Smooth muscle cell (in vitro differentiated cells): ENCODE measurements around the gene PPP6R1. TPM values are rescaled to one million over a fixed set of nuclear protein-coding genes. Genes with fewer than 3 reads are reported as not detected.

Experiments
- DNase-seq: peaks from one replicate; lab custom pipeline; 2025; ENCODE audit not compliant: unreplicated experiment; lab: John Stamatoyannopoulos, UW
- H2AFZ ChIP-seq: fragments of 200-600 bp; sonication (generic); 2 replicates; pipeline ENCODE4 v1.6.0; 2016; ENCODE audit warnings: antibody characterized with exemption, low read depth, mild to moderate bottlenecking
- H3F3A ChIP-seq: fragments of 200-600 bp; sonication (generic); 2 replicates; pipeline ENCODE4 v1.6.0; 2017; ENCODE audit warnings: antibody characterized with exemption, low read depth
- H3K27ac ChIP-seq: fragments of 200-600 bp; sonication (generic); 2 replicates; pipeline ENCODE4 v1.5.1; 2016; ENCODE audit warnings: low read depth, mild to moderate bottlenecking
- H3K27me3 ChIP-seq: fragments of 200-600 bp; sonication (generic); 2 replicates; pipeline ENCODE4 v1.6.1; 2016; ENCODE audit warnings: low read depth, mild to moderate bottlenecking
- H3K36me3 ChIP-seq: fragments of 200-600 bp; sonication (generic); 2 replicates; pipeline ENCODE4 v1.5.1; 2016; ENCODE audit warnings: low read depth
- H3K4me1 ChIP-seq: fragments of 200-600 bp; sonication (generic); 2 replicates; pipeline ENCODE4 v1.5.1; 2016; ENCODE audit warnings: low read depth
- H3K4me2 ChIP-seq: fragments of 200-600 bp; sonication (generic); 2 replicates; pipeline ENCODE4 v1.6.0; 2016; ENCODE audit warnings: mild to moderate bottlenecking
- H3K4me3 ChIP-seq: fragments of 200-600 bp; sonication (generic); 2 replicates; pipeline ENCODE4 v1.5.1; 2016; ENCODE audit warnings: mild to moderate bottlenecking
- H3K79me2 ChIP-seq: fragments of 200-600 bp; sonication (generic); 2 replicates; pipeline ENCODE4 v1.6.0; 2016; ENCODE audit warnings: low read depth, mild to moderate bottlenecking
- H3K9ac ChIP-seq: fragments of 200-600 bp; sonication (generic); 2 replicates; pipeline ENCODE4 v1.6.0; 2016; ENCODE audit warnings: low read depth
- H3K9me3 ChIP-seq: fragments of 200-600 bp; sonication (generic); replicated peaks from 2 replicates; pipeline ENCODE4 v1.5.1; 2016; ENCODE audit warnings: low read depth
- H4K20me1 ChIP-seq: fragments of 200-600 bp; sonication (generic); 2 replicates; pipeline ENCODE4 v1.6.0; 2016; ENCODE audit warnings: low read depth
- CTCF ChIP-seq: fragments of 200-600 bp; sonication (generic); IDR thresholded peaks from 2 replicates; pipeline ENCODE4 v1.5.1; 2017; ENCODE audit warnings: borderline replicate concordance, mild to moderate bottlenecking, antibody characterized with exemption; ENCODE audit not compliant: insufficient read depth, poor library complexity, severe bottlenecking
- WGBS: methylation state at CpG from one replicate; pipeline ENCODE4 v1.1.7; 2016; ENCODE audit warnings: low lambda C conversion rate; 5-methylcytosine and 5-hydroxymethylcytosine counted together
- polyA plus RNA-seq: library from polyadenylated mRNA; unstranded; fragments of >200 nt; fragmentation: Nextera tagmentation; extraction: Ambion mirVana; gene quantifications from 2 replicates; pipeline ENCODE4 v1.2.1, GENCODE V29; 2016
- total RNA-seq: library from RNA; depleted of rRNA; stranded (reverse); fragments of >200 nt; gene quantifications from 2 replicates; pipeline ENCODE4 v1.2.3, GENCODE V29; 2014

PPP6R1 gene
- total and polyA plus RNA-seq, 2 experiments from 2014 or later, result 31.1 to 58.0 TPM

- H3K36me3 ChIP-seq, result no peaks in the 10 kb centered on the region
- DNase-seq, result no peak
- H3K27me3 ChIP-seq, result no peaks in the 10 kb centered on the region
- no peak within 1 kb of the TSS for H3K4me3 ChIP-seq
- 90% methylated on average over 12 of the region's 12 CpGs for WGBS
- H3K4me1 ChIP-seq, result no peaks in the 10 kb centered on the region
- no peak for TF ChIP-seq CTCF
- H3K9me3 ChIP-seq, result no peaks in the 10 kb centered on the region
- no peak within 1 kb of the TSS for H3K27ac ChIP-seq
- H3K4me2 ChIP-seq, result no peak within 1 kb of the TSS
- H3F3A ChIP-seq, result no peaks in the 10 kb centered on the region
- no peaks in the 10 kb centered on the region for H3K79me2 ChIP-seq
- H4K20me1 ChIP-seq, result peaks cover 28% of the 10 kb centered on the region
- no peak within 1 kb of the TSS for H2AFZ ChIP-seq
- no peak within 1 kb of the TSS for H3K9ac ChIP-seq
These were observed 30.3 kb downstream of the PPP6R1 start, which contains the start of gene TMEM86B for GRCh38 chr19:55228403-55229031. TMEM86B (minus strand) TSS chr19:55228763; CDS start chr19:55228741, 22 bp downstream.

GRCh38 chr19:55228015-55228391 is 30.8 kb downstream of the PPP6R1 start:
- no peak overlapping the region for H3K9ac ChIP-seq
- 80% methylated on average over 17 of the region's 17 CpGs for WGBS
- no peaks in the 10 kb centered on the region for H3K36me3 ChIP-seq
- H3K4me3 ChIP-seq, result no peak overlapping the region
- H3F3A ChIP-seq, result no peaks in the 10 kb centered on the region
- H3K4me1 ChIP-seq, result no peaks in the 10 kb centered on the region
- no peak overlapping the region for H2AFZ ChIP-seq
- no peaks in the 10 kb centered on the region for H3K9me3 ChIP-seq
- H3K27me3 ChIP-seq, result no peaks in the 10 kb centered on the region
- H3K4me2 ChIP-seq, result no peak overlapping the region
- TF ChIP-seq CTCF, result no peak
- H4K20me1 ChIP-seq, result peaks cover 23% of the 10 kb centered on the region
- no peaks in the 10 kb centered on the region for H3K79me2 ChIP-seq
- H3K27ac ChIP-seq, result no peak overlapping the region
- no peak for DNase-seq

- Histone ChIP-seq H3K9me3 (no peaks in the 10 kb centered on the region), H4K20me1 (peaks cover 17% of the 10 kb centered on the region), H2AFZ (no peak overlapping the region), H3K4me2 (no peak overlapping the region), H3K9ac (no peak overlapping the region), H3K4me3 (no peak overlapping the region), H3K27me3 (no peaks in the 10 kb centered on the region), H3F3A (no peaks in the 10 kb centered on the region), H3K27ac (no peak overlapping the region), H3K36me3 (no peaks in the 10 kb centered on the region), H3K79me2 (no peaks in the 10 kb centered on the region), H3K4me1 (no peaks in the 10 kb centered on the region)
- no peak for DNase-seq
- 97% methylated on average over 22 of the region's 25 CpGs for WGBS
- no peak for TF ChIP-seq CTCF
These were observed 31.4 kb downstream of the PPP6R1 start for GRCh38 chr19:55227241-55228014.
